ENCODE data around the gene KLHL6.
"Not testable (repeated sequence)": the region's sequence is repeated elsewhere in the genome, so short reads cannot be mapped to it uniquely, and the experiment has no call there.

The KLHL6 gene

GRCh38 chr3:183484431-183485075 is 71.0 kb downstream of the KLHL6 start:
- no peak for DNase-seq

DNA sequence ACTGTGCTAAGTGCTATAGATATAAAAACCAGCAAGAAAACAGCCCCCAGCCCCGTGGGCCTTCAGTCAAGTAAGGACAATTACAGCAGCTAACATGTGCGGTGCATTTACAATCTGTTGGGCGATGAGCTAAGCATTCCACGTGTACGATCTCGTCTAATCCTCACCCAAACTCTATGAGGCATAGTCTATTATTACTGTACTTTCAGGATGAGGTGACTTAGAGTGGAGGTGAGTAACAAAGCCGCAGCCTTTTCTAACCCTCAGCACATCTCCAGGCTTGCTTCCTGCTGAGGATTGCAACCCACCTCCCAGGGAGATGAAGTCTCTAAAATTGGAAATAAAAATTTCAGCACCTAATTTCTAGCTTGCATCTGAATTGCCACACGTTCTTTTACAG is 73.9 kb downstream of the KLHL6 start:
- peak; percentile 11 for DNase-seq

DNA sequence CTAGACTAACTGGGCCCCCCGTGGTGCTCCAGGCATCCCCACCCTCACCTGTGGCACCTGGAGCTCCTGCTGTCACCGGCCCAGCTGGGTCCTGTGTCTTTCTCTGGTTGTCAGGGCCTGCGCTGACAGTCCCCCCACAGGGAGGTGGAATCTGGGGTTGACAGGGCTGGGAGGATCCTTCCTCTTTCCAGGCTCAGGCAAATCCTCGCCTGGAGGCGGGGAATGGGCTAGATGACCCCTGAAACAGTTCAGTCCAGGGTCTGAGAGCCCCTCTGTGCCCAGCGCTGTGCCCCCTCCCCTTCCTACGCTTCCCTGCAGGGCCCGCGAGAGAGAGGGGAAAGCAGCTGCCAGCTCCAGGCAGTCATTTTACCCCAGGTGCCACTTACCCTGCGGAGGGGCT is 77.0 kb downstream of the KLHL6 start:
- no peak for DNase-seq

DNA sequence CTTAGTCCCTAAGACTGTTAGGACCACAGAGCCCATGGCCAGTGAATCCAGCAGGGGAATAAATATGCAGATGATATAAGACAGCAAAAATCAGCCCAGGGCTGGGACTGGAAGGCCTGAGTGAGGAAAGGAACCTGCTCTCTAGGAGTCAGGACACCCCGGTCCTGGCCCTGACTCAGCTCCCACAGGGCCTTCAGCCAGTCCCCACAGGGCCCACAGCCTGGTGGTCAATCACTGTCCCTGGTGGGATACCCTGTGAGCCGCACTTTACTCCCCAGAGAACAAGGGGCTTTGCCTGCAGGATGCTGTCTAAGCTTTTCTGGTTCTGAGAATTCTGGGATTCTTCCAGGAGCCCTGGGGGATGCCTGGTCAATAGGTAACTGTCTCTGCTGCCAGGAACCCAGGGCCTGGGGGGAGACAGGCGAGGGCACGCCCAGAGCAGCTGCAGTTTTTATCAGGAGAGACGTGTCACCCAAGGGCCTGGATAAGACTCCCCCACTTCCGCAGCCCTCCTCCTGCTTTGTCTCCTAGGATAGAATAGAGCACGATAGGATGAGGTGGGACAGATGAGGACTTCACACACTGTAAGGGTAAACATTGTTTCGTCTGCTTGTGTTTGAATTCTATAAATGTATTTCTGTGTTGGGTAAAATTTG is 77.6 kb downstream of the KLHL6 start:
- DNase-seq: no peak

GRCh38 chr3:183475764-183476162 is 79.7 kb downstream of the KLHL6 start:
- DNase-seq: not testable (repeated sequence)

GRCh38 chr3:183475016-183475763 is 80.3 kb downstream of the KLHL6 start:
- DNase-seq: no peak

DNA sequence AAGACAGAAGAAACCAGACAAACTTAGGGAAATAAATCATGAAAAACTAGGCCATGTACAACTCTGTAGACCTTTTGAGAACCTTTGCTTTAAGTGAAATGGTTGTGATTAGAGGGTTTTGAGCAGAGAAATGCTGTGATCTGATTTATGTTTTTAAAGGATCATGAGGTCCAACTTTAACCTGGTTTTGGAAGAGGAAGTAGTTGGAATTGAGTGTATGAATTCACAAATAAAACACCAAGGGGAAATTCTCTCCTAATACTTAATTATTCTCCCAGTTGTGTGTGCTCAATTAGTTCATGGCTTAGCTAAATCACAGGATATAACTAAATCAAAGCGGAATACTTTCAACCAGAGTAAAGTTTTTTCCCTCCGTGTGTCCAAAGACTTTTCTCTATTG is 81.5 kb downstream of the KLHL6 start:
- DNase-seq: no peak

DNA sequence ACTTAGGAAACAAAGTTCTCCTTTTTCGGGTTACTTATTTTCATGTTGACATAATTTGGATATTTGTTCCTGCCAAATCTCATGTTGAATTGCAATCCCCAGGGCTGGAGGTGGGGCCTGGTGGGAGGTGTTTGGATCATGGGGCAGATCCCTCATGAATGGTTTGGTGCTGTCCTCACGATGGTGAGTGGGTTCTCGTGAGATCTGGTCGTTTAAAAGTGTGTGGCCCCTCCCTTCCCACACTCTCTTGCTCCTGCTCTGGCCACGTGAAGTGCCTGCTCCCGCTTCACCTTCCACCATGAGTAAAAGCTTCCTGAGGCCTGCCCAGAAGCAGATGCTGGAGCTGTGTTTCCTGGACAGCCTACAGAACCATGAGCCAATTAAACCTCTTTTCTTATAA is 83.4 kb downstream of the KLHL6 start:
- no peak for DNase-seq

GRCh38 chr3:183468424-183468823 is 87.1 kb downstream of the KLHL6 start:
- no peak for DNase-seq

GRCh38 chr3:183466575-183466974 is 88.9 kb downstream of the KLHL6 start:
- no peak for DNase-seq

GRCh38 chr3:183465710-183466109 is 89.8 kb downstream of the KLHL6 start:
- not testable (repeated sequence) for DNase-seq

DNA sequence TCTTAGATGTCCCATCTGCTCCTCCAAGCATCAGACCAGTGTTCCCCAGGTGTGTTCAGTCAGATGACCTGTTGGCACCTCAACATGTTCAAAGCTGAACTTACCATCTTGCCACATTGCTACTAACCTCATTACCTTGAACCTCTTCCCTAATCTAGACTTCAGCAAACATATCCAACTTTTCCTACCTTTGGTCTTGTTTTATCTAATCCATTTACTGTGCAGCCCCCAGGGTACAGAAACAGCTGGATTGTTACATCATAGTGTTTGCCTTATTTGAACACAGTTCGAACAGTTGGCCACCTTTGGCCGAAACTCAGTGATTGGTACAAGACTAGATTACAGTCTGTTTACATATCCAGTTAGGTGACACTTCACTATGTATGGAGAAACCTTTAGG is 91.0 kb downstream of the KLHL6 start:
- DNase-seq: no peak

DNA sequence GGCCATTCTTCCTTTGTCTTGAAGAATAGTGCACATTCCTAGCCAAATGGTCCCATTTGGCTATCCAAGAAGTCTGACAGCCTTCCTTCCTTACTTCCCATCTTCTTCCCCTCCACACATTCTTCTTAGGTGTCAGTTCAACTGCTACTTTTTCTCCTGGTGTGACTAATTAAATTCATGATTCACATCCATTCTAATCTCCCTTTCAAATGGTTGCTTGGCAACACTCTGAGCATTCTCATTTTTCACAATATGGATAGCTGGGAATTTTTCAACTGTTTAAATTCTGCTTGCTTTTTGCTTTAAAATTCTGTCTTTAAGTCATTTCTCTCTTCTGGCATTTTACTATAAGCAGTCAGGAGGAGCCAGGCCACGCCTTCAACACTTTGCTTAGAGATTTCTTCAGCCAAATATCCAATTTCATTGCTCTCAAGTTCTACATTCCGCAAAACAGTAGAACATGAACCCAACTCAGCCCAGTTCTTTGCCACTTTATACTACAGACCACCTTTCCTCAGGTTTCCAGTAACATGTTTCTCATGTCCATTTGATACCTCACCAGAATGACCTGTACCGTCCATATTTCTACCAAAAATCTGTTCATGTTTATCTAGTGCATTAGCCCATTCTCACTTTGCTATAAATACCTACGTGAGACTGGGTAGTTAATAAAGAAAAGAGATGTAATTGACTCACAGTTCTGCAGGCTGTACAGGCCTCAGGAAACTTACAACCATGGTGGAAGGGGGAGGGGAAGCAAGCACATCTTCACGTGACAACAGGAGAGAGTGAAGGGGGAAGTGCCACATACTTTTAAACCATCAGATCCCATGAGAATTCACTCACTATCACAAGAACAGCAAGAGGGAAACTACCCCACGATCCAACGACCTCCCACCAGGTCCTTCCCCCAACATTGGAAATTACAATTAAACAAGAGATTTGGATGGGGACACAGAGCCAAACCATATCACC is 95.1 kb downstream of the KLHL6 start:
- DNase-seq: no peak

- DNase-seq: no peak
These were observed 100.4 kb downstream of the KLHL6 start for GRCh38 chr3:183455089-183455488.

DNA sequence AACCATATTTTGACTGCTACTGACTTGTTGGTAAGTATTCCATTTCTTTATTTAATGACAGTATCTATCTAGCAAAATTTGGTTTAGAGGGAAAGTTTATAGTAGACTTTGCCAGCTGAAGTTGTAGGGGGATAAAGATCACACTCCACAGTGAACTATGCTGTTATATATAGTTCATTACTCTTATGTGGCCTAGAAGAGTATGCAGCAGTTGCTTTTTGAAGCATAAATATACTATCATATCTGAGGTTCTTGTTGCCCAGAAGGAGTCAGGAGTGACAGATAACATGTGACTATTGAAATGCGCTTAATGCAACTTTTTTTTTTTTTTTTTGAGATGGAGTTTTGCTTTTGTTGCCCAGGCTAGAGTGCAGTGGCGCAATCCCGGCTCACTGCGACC is 101.4 kb downstream of the KLHL6 start:
- DNase-seq: no peak

DNA sequence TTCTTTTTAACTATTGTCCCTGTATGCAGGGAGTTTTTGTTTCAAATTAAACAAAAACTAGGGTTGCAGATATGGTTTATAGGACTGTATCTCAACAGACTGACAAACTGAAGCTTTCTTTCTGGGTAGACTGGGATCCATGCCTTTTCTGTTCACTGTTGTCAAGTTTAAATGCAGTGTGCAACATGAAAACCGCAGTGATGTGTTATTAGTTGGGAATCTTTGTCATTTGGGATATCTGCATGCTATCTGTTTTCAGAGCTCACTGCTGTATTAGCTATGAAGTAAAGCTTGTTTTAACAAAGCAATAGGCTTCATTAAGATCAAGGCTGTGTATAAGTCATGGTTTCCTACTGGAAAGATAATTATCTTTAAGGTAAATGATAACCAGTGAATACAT is 105.7 kb downstream of the KLHL6 start:
- no peak for DNase-seq

GRCh38 chr3:183449391-183449790 is 106.1 kb downstream of the KLHL6 start:
- no peak for DNase-seq

DNA sequence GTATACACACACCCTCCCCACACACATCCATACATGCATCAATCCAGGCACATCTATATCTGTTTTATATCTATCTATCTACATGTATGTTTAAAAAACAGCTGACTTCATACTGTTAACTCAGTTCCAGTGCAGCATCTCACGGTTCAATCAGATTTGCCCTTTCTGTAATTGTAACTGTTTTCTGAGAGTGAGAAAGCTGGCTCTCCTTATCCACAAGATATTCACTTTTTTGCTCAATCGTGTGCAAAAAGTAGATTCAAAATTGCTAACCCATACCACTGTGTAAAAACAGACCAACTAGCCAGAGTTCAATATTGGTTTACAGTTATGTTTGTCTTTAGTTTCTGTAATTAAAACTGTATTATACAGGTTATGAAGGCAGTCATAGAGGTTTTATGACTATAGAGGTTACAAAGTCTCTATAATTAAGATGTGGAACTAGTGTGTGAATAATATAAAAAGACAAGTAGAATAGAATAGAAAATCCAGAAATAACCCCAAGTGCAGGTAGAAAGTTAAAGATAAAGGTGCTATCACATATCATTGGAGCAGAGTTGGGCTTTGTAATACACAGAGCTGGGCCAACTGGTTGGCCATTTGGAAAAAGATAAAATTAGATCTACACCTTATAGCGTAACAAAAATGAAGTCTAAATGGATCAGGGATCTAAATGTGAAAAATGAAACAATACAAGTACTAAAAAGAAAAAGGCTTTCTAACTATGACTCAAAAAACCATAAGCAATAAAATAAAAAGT is 107.0 kb downstream of the KLHL6 start:
- no peak for DNase-seq

- DNase-seq: peak; percentile 88
These were observed 108.1 kb downstream of the KLHL6 start for GRCh38 chr3:183447206-183448001.

DNA sequence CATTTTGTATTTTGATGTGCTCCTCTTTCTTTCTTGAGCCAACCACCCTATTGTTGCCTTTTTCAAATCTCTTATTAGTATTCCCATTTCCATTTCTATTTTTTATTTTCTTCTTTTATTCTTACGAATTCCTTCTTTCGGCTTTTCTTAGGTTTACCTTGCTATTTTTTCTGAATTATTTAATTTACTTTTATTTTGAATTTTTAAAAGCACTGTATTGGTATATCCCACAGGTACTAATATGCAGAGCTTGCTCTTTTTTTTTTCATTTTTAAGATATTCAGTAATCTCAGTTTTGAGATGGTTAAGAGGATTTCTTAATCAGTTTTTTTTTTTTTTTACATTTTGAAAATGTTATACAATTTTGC is 108.7 kb downstream of the KLHL6 start:
- no peak for DNase-seq

GRCh38 chr3:183444748-183445147 is 110.8 kb downstream of the KLHL6 start:
- DNase-seq: no peak

Data from stimulated activated CD4-positive, alpha-beta T cell treated with anti-CD3 and anti-CD28 coated beads, Interleukin-15, amount 100 ng/mL, for 24 hours (primary cell).